Natural killer cell (primary cell): ENCODE data around the gene COX5B. TPM values are rescaled to one million over a fixed set of nuclear protein-coding genes. Genes with fewer than 3 reads are reported as not detected.
A peak's percentile ranks its signal among the peaks of the same experiment; 100 is the strongest.

Experiments used
- ATAC-seq, 3 donors: fragments of 150-1000 bp in 2 of 3; fragments of 200-7000 bp in 1 of 3; cut with Tn5 transposase; 1 replicate in 1 of 3; 2 replicates in 2 of 3; pipeline ENCODE4 v1.10.0; 2021; ENCODE audit warnings: mild to moderate bottlenecking in 2 of 3, moderate library complexity in 2 of 3
- DNase-seq, 2 donors: peaks; one replicate each; pipeline versions ENCODE4 v3.0.0 to v3.0.0-alpha.2; 2013 to 2021; ENCODE audit warnings: mixed read lengths in 1 of 2
- H3K27ac ChIP-seq: one replicate; pipeline ENCODE4 v1.5.1; 2013; ENCODE audit warnings: mild to moderate bottlenecking, low read length
- H3K27me3 ChIP-seq: one replicate; pipeline ENCODE4 v1.6.1; 2013; ENCODE audit warnings: low read length; ENCODE audit not compliant: control insufficient read depth, insufficient read depth
- H3K36me3 ChIP-seq: one replicate; pipeline ENCODE4 v1.6.1; 2013; ENCODE audit warnings: low read length; ENCODE audit not compliant: control insufficient read depth, insufficient read depth
- H3K4me1 ChIP-seq: one replicate; pipeline ENCODE4 v1.6.1; 2013; ENCODE audit warnings: low read length; ENCODE audit not compliant: control insufficient read depth, insufficient read depth
- H3K4me3 ChIP-seq: one replicate; pipeline ENCODE4 v1.5.1; 2013; ENCODE audit warnings: low read length
- H3K9me3 ChIP-seq: one replicate; pipeline ENCODE4 v1.6.1; 2013; ENCODE audit warnings: low read length; ENCODE audit not compliant: control insufficient read depth, insufficient read depth
- H3K27ac Mint-ChIP-seq, 2 donors: one replicate each; pipeline ENCODE4 v1.8.0; 2022; ENCODE audit warnings: mild to moderate bottlenecking in 2 of 2, mixed read lengths in 2 of 2, moderate library complexity in 1 of 2
- H3K27me3 Mint-ChIP-seq, 2 donors: one replicate each; pipeline ENCODE4 v1.8.0; 2022; ENCODE audit warnings: low read depth in 2 of 2, mixed read lengths in 2 of 2
- H3K36me3 Mint-ChIP-seq: one replicate; pipeline ENCODE4 v1.8.0; 2022; ENCODE audit warnings: mixed read lengths
- H3K4me1 Mint-ChIP-seq, 2 donors: one replicate each; pipeline ENCODE4 v1.8.0; 2022; ENCODE audit warnings: mixed read lengths in 2 of 2
- H3K4me3 Mint-ChIP-seq: one replicate; pipeline ENCODE4 v1.8.0; 2022; ENCODE audit warnings: mild to moderate bottlenecking, moderate library complexity, mixed read lengths
- H3K9me3 Mint-ChIP-seq, 2 donors: one replicate each; pipeline ENCODE4 v1.8.0; 2022; ENCODE audit warnings: mixed read lengths in 2 of 2
- CTCF ChIP-seq: fragments of 200-600 bp; IDR thresholded peaks from one replicate; pipeline ENCODE4 v1.8.0; 2022; ENCODE audit warnings: antibody characterized with exemption
- WGBS: methylation state at CpG from one replicate; pipeline ENCODE4 v1.1.7; 2013; ENCODE audit warnings: missing lambda C conversion rate; ENCODE audit not compliant: insufficient coverage; 5-methylcytosine and 5-hydroxymethylcytosine counted together
- intact Hi-C: fragments of 100-400 bp; cut with micrococcal nuclease; formaldehyde crosslinking; loops from one replicate; pipeline ENCODE4 v1.14.2; 2022
- total RNA-seq, 4 donors: library from RNA; stranded (reverse); fragments of 120-200 nt in 1 of 4; gene quantifications; one replicate each; pipeline versions ENCODE4 v1.2.3 to v1.2.4, GENCODE V29; 2013 to 2022

The COX5B gene
- total RNA-seq, 3 donors from 2014 or later (not counting 1 experiment from before 2014, with no cell fraction given): 101 to 126 (median 122) TPM

- no peaks in the 10 kb centered on the region for H3K36me3 ChIP-seq
- H3K27me3 Mint-ChIP-seq: peaks cover 4 to 5% of the 10 kb centered on the region in 2 donors
- no peak overlapping the region for H3K4me3 Mint-ChIP-seq
- H3K27me3 ChIP-seq: no peaks in the 10 kb centered on the region
- no peaks in the 10 kb centered on the region for H3K9me3 Mint-ChIP-seq
- H3K4me1 ChIP-seq: no peaks in the 10 kb centered on the region
- ATAC-seq (no peak), DNase-seq (no peak)
- TF ChIP-seq CTCF: no peak
- no peaks in the 10 kb centered on the region for H3K36me3 Mint-ChIP-seq
- H3K27ac Mint-ChIP-seq: no peak overlapping the region
- H3K4me1 Mint-ChIP-seq: peaks cover 4 to 5% of the 10 kb centered on the region in 2 donors
- H3K9me3 ChIP-seq: no peaks in the 10 kb centered on the region
- intact Hi-C loops: no loop called here
- H3K27ac ChIP-seq: no peak overlapping the region
- H3K4me3 ChIP-seq: no peak overlapping the region
Measured at GRCh38 chr2:97693476-97693875, 47.6 kb downstream of the COX5B start.

- peaks cover 4 to 5% of the 10 kb centered on the region in 2 donors for H3K4me1 Mint-ChIP-seq
- ATAC-seq: no peak
- Histone ChIP-seq H3K27me3 (no peaks in the 10 kb centered on the region), H3K9me3 (no peaks in the 10 kb centered on the region), H3K4me1 (no peaks in the 10 kb centered on the region), H3K36me3 (no peaks in the 10 kb centered on the region), H3K4me3 (no peak overlapping the region), H3K27ac (no peak overlapping the region)
- intact Hi-C loops: loop anchor here (2.0 to 5.0 kb wide), 2 partner anchors 31 to 583 kb away; partner anchors contain the start of genes ACTR1B and ANKRD36
- peaks cover 4 to 10% of the 10 kb centered on the region in 2 donors for H3K27me3 Mint-ChIP-seq
- 99% methylated on average over 5 of the region's 5 CpGs for WGBS
- no peak overlapping the region for H3K4me3 Mint-ChIP-seq
- no peak overlapping the region for H3K27ac Mint-ChIP-seq
- no peaks in the 10 kb centered on the region for H3K9me3 Mint-ChIP-seq
- no peaks in the 10 kb centered on the region for H3K36me3 Mint-ChIP-seq
- TF ChIP-seq CTCF: no peak
- DNase-seq: no peak
Measured at GRCh38 chr2:97695744-97696143, 49.9 kb downstream of the COX5B start.

GRCh38 chr2:97697252-97698235, 51.7 kb downstream of the COX5B start:
- no peak overlapping the region for H3K4me3 ChIP-seq
- H3K4me1 Mint-ChIP-seq: peaks cover 4 to 5% of the 10 kb centered on the region in 2 donors
- H3K27ac Mint-ChIP-seq: no peak overlapping the region

More at GRCh38 chr2:97697252-97698235, 51.7 kb downstream of the COX5B start:
- peaks cover 4 to 10% of the 10 kb centered on the region in 2 donors for H3K27me3 Mint-ChIP-seq
- no peak overlapping the region for H3K4me3 Mint-ChIP-seq
- no peaks in the 10 kb centered on the region for H3K27me3 ChIP-seq
- no peaks in the 10 kb centered on the region for H3K9me3 ChIP-seq
- intact Hi-C loops: loop anchor here (1.0 to 5.0 kb wide), 4 partner anchors 33 to 585 kb away; partner anchors contain the start of genes ACTR1B and ANKRD36
- 29% methylated on average over 11 of the region's 14 CpGs for WGBS
- DNase-seq: peak; percentile 89 to 94
- no peaks in the 10 kb centered on the region for H3K36me3 ChIP-seq
- no peak overlapping the region for H3K27ac ChIP-seq
- H3K36me3 Mint-ChIP-seq: no peaks in the 10 kb centered on the region
- peak; percentile 90 for TF ChIP-seq CTCF
- no peaks in the 10 kb centered on the region for H3K4me1 ChIP-seq
- H3K9me3 Mint-ChIP-seq: no peaks in the 10 kb centered on the region
- peak; percentile 89 to 93 (median 91) for ATAC-seq

Other genes starting within 250 kb of the COX5B start
- gene ANKRD36B, start 56.2 kb upstream of the COX5B start, total RNA-seq: 10 to 100 TPM; 57.1 to 76.5 (median 71.8) TPM
- gene ACTR1B, start 18.0 kb downstream of the COX5B start, total RNA-seq: 10 to 100 TPM; 71.6 to 81.1 (median 73.1) TPM
- 10 to 100 TPM; 13.4 to 20.9 (median 16.1) TPM for gene C2orf92, start 23.7 kb downstream of the COX5B start, total RNA-seq
- 1,000 to 10,000 TPM in 1 of 3 donors, 100 to 1,000 TPM in 2; 883 to 1,008 (median 954) TPM for gene ZAP70, start 67.5 kb downstream of the COX5B start, total RNA-seq